Fibroblast of lung (primary cell): ENCODE data around the gene SPAST. TPM values are rescaled to one million over a fixed set of nuclear protein-coding genes. Genes with fewer than 3 reads are reported as not detected.

ENCODE experiments used
- DNase-seq, 2 donors: peaks; one replicate each; pipeline versions ENCODE4 v3.0.0 to v3.0.0-alpha.2; 2010; ENCODE audit warnings: low read depth in 2 of 2
- H2AFZ ChIP-seq: 2 replicates; pipeline ENCODE4 v1.5.1; 2012; ENCODE audit warnings: low read length, control low read depth, inconsistent platforms
- H3K27ac ChIP-seq: 2 replicates; pipeline ENCODE4 v1.5.1; 2011; ENCODE audit warnings: low read length, control low read depth; ENCODE audit not compliant: insufficient read depth
- H3K27me3 ChIP-seq: 2 replicates; pipeline ENCODE4 v1.5.1; 2011; ENCODE audit warnings: mild to moderate bottlenecking, low read length; ENCODE audit not compliant: control insufficient read depth, insufficient read depth
- H3K36me3 ChIP-seq: 2 replicates; pipeline ENCODE4 v1.5.1; 2011; ENCODE audit warnings: low read length; ENCODE audit not compliant: control insufficient read depth, insufficient read depth
- H3K4me1 ChIP-seq: 2 replicates; pipeline ENCODE4 v1.5.1; 2011; ENCODE audit warnings: low read length; ENCODE audit not compliant: control insufficient read depth, insufficient read depth; ENCODE audit errors: extremely low read depth
- H3K4me2 ChIP-seq: 2 replicates; pipeline ENCODE4 v1.5.1; 2011; ENCODE audit warnings: low read length, control low read depth; ENCODE audit not compliant: insufficient read depth; ENCODE audit errors: extremely low read depth
- H3K4me3 ChIP-seq, 4 experiments: fragments of 200-600 bp in 1 of 4; sonication (generic) in 1 of 4; replicated peaks in 1 of 4; 2 replicates each; pipeline ENCODE4 v1.5.1; 2011 to 2016; ENCODE audit warnings: low read length in 4 of 4, low read depth in 3 of 4, mild to moderate bottlenecking in 3 of 4, control low read depth in 2 of 4, inconsistent platforms in 1 of 4, mixed read lengths in 1 of 4; ENCODE audit not compliant: insufficient read depth in 1 of 4; ENCODE audit errors: control extremely low read depth in 1 of 4
- H3K79me2 ChIP-seq: 2 replicates; pipeline ENCODE4 v1.5.1; 2012; ENCODE audit warnings: mild to moderate bottlenecking, low read length, inconsistent platforms; ENCODE audit not compliant: control insufficient read depth, insufficient read depth
- H3K9ac ChIP-seq: 2 replicates; pipeline ENCODE4 v1.5.1; 2011; ENCODE audit warnings: mild to moderate bottlenecking, low read length, control low read depth; ENCODE audit not compliant: insufficient read depth
- H3K9me3 ChIP-seq: 2 replicates; pipeline ENCODE4 v1.5.1; 2012; ENCODE audit warnings: low read depth, low read length; ENCODE audit not compliant: control insufficient read depth, insufficient read depth
- H4K20me1 ChIP-seq: 2 replicates; pipeline ENCODE4 v1.5.1; 2011; ENCODE audit warnings: low read length; ENCODE audit not compliant: control insufficient read depth, insufficient read depth; ENCODE audit errors: extremely low read depth
- EZH2 ChIP-seq: IDR thresholded peaks from 2 replicates; pipeline ENCODE4 v1.5.1; 2012; ENCODE audit warnings: low read length, control low read depth, mild to moderate bottlenecking; ENCODE audit errors: missing control alignments
- polyA plus RNA-seq, 2 donors: library from polyadenylated mRNA; depleted of rRNA in 1 of 2; stranded (reverse) in 1 of 2; unstranded in 1 of 2; fragments of >200 nt; gene quantifications; 2 replicates each; pipeline ENCODE4 v1.2.1, GENCODE V29; 2011 to 2012; ENCODE audit warnings: missing spikeins in 1 of 2
- total RNA-seq: library from RNA; depleted of rRNA; stranded (reverse); fragments of >200 nt; gene quantifications from 2 replicates; pipeline ENCODE4 v1.2.1, GENCODE V29; 2014
- TF ChIP-seq, protein P1 (sequence below), 2 donors: IDR thresholded peaks in 1 of 2; conservative IDR thresholded peaks in 1 of 2; 1 replicate in 1 of 2; 2 replicates in 1 of 2; pipeline ENCODE4 v1.5.1; 2011 to 2012; ENCODE audit warnings: low read length in 2 of 2, control low read depth in 1 of 2, inconsistent platforms in 1 of 2, low read depth in 1 of 2, mild to moderate bottlenecking in 1 of 2

SPAST gene
- total and polyA plus RNA-seq, 2 donors (not counting 1 experiment from before 2014, with no cell fraction given) = 12.7 to 22.6 TPM

DNA sequence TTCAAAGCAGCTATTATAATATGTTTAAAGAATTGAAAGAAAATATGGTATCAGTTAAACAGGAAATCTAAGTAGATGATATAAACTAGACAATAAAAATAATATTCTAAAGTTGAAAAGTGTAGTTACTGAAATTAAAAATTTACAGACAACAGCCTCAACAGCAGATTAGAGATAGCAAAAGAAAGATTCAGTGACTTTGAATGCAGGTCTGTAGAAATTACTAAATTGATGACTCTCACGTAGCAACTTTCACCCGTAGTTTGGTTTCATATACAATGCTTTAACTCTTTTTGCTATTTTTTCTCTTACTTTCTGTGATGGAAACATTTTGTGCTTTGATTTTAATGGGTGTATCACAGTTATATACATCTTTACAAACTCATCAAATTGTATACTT lies 44.8 kb downstream of the SPAST start:
- Histone ChIP-seq H4K20me1 (no peaks in the 10 kb centered on the region), H3K4me2 (no peak overlapping the region), H3K4me3 (no peak overlapping the region), H3K9ac (no peak overlapping the region), H3K9me3 (no peaks in the 10 kb centered on the region), H3K36me3 (no peaks in the 10 kb centered on the region), H3K27me3 (no peaks in the 10 kb centered on the region), H3K4me1 (no peaks in the 10 kb centered on the region), H2AFZ (no peak overlapping the region), H3K79me2 (no peaks in the 10 kb centered on the region), H3K27ac (no peak overlapping the region)
- DNase-seq = no peak
- TF ChIP-seq, protein P1, sequence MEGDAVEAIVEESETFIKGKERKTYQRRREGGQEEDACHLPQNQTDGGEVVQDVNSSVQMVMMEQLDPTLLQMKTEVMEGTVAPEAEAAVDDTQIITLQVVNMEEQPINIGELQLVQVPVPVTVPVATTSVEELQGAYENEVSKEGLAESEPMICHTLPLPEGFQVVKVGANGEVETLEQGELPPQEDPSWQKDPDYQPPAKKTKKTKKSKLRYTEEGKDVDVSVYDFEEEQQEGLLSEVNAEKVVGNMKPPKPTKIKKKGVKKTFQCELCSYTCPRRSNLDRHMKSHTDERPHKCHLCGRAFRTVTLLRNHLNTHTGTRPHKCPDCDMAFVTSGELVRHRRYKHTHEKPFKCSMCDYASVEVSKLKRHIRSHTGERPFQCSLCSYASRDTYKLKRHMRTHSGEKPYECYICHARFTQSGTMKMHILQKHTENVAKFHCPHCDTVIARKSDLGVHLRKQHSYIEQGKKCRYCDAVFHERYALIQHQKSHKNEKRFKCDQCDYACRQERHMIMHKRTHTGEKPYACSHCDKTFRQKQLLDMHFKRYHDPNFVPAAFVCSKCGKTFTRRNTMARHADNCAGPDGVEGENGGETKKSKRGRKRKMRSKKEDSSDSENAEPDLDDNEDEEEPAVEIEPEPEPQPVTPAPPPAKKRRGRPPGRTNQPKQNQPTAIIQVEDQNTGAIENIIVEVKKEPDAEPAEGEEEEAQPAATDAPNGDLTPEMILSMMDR (conservative IDR thresholded peaks at IDR 0.05 in 1 of 2, IDR thresholded peaks at IDR 0.05 in 1 of 2; ENCODE audit: low read depth in 1 of 2, low read length in 2 of 2) = no peak
- TF ChIP-seq EZH2 = no peak

DNA sequence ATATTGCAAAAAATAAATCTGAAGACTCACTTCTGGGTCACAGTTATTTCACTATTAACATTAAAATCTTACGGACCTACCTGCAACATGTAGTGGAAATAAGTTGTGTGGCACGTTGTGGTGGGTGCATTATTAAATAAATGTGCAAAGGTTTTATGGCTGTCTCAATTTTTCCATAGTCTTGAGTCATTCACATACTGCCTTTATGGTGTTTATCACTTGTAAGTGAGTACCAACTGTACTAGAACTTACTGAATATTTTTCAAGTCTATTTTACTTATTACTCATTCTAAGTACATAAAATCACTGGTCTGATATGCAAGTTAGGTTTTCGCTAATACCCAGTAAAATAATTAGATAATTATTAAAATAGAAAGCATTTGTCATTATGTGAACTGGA lies 54.7 kb downstream of the SPAST start:
- Histone ChIP-seq H3K36me3 (no peaks in the 10 kb centered on the region), H3K4me2 (no peak overlapping the region), H3K27ac (no peak overlapping the region), H3K4me3 (no peak overlapping the region), H2AFZ (no peak overlapping the region), H3K4me1 (no peaks in the 10 kb centered on the region), H3K9ac (no peak overlapping the region), H3K27me3 (no peaks in the 10 kb centered on the region), H4K20me1 (no peaks in the 10 kb centered on the region), H3K79me2 (no peaks in the 10 kb centered on the region), H3K9me3 (no peaks in the 10 kb centered on the region)
- no peak for DNase-seq
- TF ChIP-seq EZH2 = no peak
- TF ChIP-seq, protein P1 (conservative IDR thresholded peaks at IDR 0.05 in 1 of 2, IDR thresholded peaks at IDR 0.05 in 1 of 2; ENCODE audit: low read depth in 1 of 2, low read length in 2 of 2) = no peak

DNA sequence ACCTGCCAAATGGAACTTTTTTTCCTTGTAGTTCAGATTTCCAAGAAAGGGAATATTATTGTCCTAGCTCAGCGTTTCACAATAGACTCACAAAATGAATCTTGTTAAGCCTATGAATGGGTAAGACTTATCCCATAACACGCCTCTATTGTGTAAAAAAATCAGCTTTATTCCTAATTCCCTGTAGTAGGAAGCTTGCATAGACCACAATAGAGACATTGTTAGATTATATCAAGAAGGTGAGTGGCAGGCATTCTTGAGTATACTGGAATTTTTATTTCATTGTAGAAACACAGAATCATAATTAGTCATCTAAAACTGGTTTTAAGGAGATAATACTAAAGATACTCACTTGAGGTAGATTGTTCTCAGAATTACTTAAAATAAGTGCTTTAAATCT lies 55.8 kb downstream of the SPAST start:
- Histone ChIP-seq H3K27me3 (no peaks in the 10 kb centered on the region), H3K9ac (no peak overlapping the region), H3K9me3 (no peaks in the 10 kb centered on the region), H3K36me3 (no peaks in the 10 kb centered on the region), H3K27ac (no peak overlapping the region), H3K79me2 (no peaks in the 10 kb centered on the region), H3K4me3 (no peak overlapping the region), H3K4me2 (no peak overlapping the region), H3K4me1 (no peaks in the 10 kb centered on the region), H4K20me1 (no peaks in the 10 kb centered on the region), H2AFZ (no peak overlapping the region)
- no peak for TF ChIP-seq EZH2
- TF ChIP-seq, protein P1 (conservative IDR thresholded peaks at IDR 0.05 in 1 of 2, IDR thresholded peaks at IDR 0.05 in 1 of 2; ENCODE audit: low read depth in 1 of 2, low read length in 2 of 2) = no peak
- DNase-seq = no peak
